K562 (cell line): Measurements from ENCODE around the gene MAPKAPK2. TPM values are rescaled to one million over a fixed set of nuclear protein-coding genes. Genes with fewer than 3 reads are reported as not detected.
A peak's percentile ranks its signal among the peaks of the same experiment; 100 is the strongest.

Experiments used
- ATF1 ChIP-seq, 2 experiments: fragments of 450-650 bp in 1 of 2; IDR thresholded peaks; 2 replicates each; pipeline ENCODE4 v1.6.1; 2016; ENCODE audit warnings: missing compliant biosample characterization in 1 of 2, missing genetic modification characterization in 1 of 2
- BRF1 ChIP-seq: IDR thresholded peaks from 3 replicates; pipeline ENCODE4 v1.6.1; 2011; ENCODE audit warnings: borderline replicate concordance, mild to moderate bottlenecking; ENCODE audit not compliant: insufficient read length; ENCODE audit errors: extremely low read depth
- KHSRP ChIP-seq: fragments of 450-650 bp; IDR thresholded peaks from 2 replicates; pipeline ENCODE4 v1.6.1; 2017
- MIER1 ChIP-seq: fragments of 450-650 bp; IDR thresholded peaks from 2 replicates; pipeline ENCODE4 v1.6.1; 2016; ENCODE audit warnings: antibody characterized with exemption, mild to moderate bottlenecking, low read depth
- NCOA2 ChIP-seq, 2 experiments: fragments of 450-650 bp; IDR thresholded peaks; 2 replicates each; pipeline ENCODE4 v1.6.1; 2018; ENCODE audit warnings: mild to moderate bottlenecking in 2 of 2, moderate library complexity in 1 of 2; ENCODE audit not compliant: partially characterized antibody in 2 of 2
- NFE2L1 ChIP-seq: fragments of 450-650 bp; IDR thresholded peaks from 2 replicates; pipeline ENCODE4 v1.6.1; 2016; ENCODE audit warnings: missing genetic modification characterization, low read depth, mild to moderate bottlenecking, missing compliant biosample characterization, moderate library complexity, borderline replicate concordance
- RBM22 ChIP-seq: fragments of 200-400 bp; formaldehyde crosslinking; IDR thresholded peaks from 2 replicates; pipeline ENCODE4 v1.6.1; 2018; ENCODE audit warnings: low read length, low read depth; ENCODE audit not compliant: poor library complexity, severe bottlenecking
- ZBTB8A ChIP-seq: fragments of 450-650 bp; IDR thresholded peaks from 2 replicates; pipeline ENCODE4 v1.6.1; 2018; ENCODE audit warnings: mild to moderate bottlenecking, moderate library complexity; ENCODE audit not compliant: partially characterized antibody
- ZNF12 ChIP-seq: sonication (generic); formaldehyde crosslinking; IDR thresholded peaks from 2 replicates; pipeline ENCODE4 v1.4.0; 2020; ENCODE audit warnings: mild to moderate bottlenecking, missing genetic modification reagents
- ZNF143 ChIP-seq: sonication (generic); formaldehyde crosslinking; IDR thresholded peaks from 2 replicates; pipeline ENCODE4 v1.9.0; 2022; ENCODE audit warnings: mild to moderate bottlenecking, missing genetic modification reagents
- ZNF274 ChIP-seq: IDR thresholded peaks from 2 replicates; pipeline ENCODE4 v1.6.1; 2011; ENCODE audit warnings: low read depth, mild to moderate bottlenecking, low read length, moderate library complexity, borderline replicate concordance
- ZNF282 ChIP-seq: sonication (generic); formaldehyde crosslinking; IDR thresholded peaks from 2 replicates; pipeline ENCODE4 v1.8.1; 2023; ENCODE audit warnings: missing genetic modification reagents
- ZNF408 ChIP-seq: fragments of 250-450 bp; sonication (Bioruptor Pico); IDR thresholded peaks from 2 replicates; pipeline ENCODE4 v1.4.0; 2020; ENCODE audit warnings: low read depth, mild to moderate bottlenecking, moderate library complexity
- ZNF668 ChIP-seq: fragments of 250-450 bp; sonication (Bioruptor Pico); IDR thresholded peaks from 2 replicates; pipeline ENCODE4 v1.8.0; 2022; ENCODE audit warnings: mild to moderate bottlenecking, inconsistent platforms
- ZNF77 ChIP-seq: fragments of 250-450 bp; sonication (Bioruptor Pico); IDR thresholded peaks from 2 replicates; pipeline ENCODE4 v1.5.0; 2020
- polyA plus RNA-seq, 8 experiments: library from polyadenylated mRNA; depleted of rRNA in 4 of 8; stranded (reverse) in 5 of 8; unstranded in 3 of 8; fragments of >200 nt; fragmentation: Nextera tagmentation in 2 of 8; fragmentation: Illumina TruSeq in 1 of 8; extraction: Ambion mirVana in 2 of 8; extraction: Trizol in 1 of 8; gene quantifications; 2 replicates each; pipeline versions ENCODE4 v1.2.1 to v1.2.3, GENCODE V29; 2011 to 2014; ENCODE audit warnings: inconsistent platforms in 1 of 8, missing spikeins in 1 of 8
- total RNA-seq, 7 experiments: library from RNA; depleted of rRNA in 6 of 7; stranded (reverse); fragments of >200 nt in 6 of 7; fragmentation: Illumina TruSeq in 2 of 7; extraction: Trizol in 2 of 7; gene quantifications; 2 replicates each; pipeline versions ENCODE4 v1.2.1 to v1.2.3, GENCODE V29; 2011 to 2021; ENCODE audit warnings: low replicate concordance in 1 of 7
- TF ChIP-seq, protein P1 (sequence below): sonication (generic); formaldehyde crosslinking; IDR thresholded peaks from 2 replicates; pipeline ENCODE4 v1.8.0; 2022; ENCODE audit warnings: missing genetic modification reagents, mild to moderate bottlenecking, borderline replicate concordance
- TF ChIP-seq, protein P2 (sequence below): fragments of 250-450 bp; sonication (Bioruptor Pico); IDR thresholded peaks from 2 replicates; pipeline ENCODE4 v1.5.0; 2022; ENCODE audit warnings: mild to moderate bottlenecking
- TF ChIP-seq, protein P3 (sequence below): sonication (generic); formaldehyde crosslinking; IDR thresholded peaks from 2 replicates; pipeline ENCODE4 v1.4.0; 2020; ENCODE audit warnings: mild to moderate bottlenecking, missing genetic modification reagents
- TF ChIP-seq, protein P4 (sequence below): fragments of 250-450 bp; sonication (Bioruptor Pico); IDR thresholded peaks from 2 replicates; pipeline ENCODE4 v1.8.0; 2021; ENCODE audit warnings: moderate library complexity, mild to moderate bottlenecking, inconsistent platforms

The MAPKAPK2 gene
- total and polyA plus RNA-seq, 9 of the 15 experiments (the other 6 are each of a cell fraction or from before 2014, with no cell fraction given): 0.63 to 94.2 (median 52.1) TPM

DNA sequence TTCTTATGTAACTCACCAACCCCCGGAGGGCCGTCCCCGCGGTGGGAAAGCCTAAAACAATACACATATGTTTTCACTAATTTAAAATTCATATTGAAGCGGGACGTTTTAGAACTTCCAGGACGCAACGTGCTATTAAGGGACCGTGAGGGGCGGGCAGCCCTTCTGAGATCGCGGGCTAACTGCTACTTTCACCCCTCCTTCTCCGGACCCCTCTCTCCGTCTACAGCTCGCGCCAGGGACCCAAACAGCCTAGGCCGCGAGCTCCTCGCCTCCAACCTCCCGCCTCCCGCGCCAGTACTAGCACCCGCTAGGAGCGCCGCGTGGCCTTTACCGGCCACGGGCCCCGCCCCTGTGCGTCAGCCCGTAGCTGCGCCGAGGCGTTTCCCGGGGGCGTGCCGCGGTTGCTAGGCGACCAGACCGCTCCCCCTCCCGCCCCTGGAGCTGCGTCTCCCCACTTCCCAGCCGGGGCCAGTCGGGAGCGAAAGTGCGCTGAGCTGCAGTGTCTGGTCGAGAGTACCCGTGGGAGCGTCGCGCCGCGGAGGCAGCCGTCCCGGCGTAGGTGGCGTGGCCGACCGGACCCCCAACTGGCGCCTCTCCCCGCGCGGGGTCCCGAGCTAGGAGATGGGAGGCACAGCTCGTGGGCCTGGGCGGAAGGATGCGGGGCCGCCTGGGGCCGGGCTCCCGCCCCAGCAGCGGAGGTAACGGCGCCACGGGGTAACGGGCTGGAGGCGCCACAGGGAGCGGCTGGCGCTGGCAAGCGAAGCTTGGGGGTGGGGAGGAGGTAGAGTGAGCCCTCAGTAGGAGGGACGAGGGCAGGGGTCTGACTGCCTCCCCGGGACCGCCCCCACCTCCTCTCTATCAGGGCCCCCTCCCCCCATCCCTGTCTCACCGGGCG lies 49.4 kb upstream of the MAPKAPK2 start, which contains the start of gene DYRK3 (continued):
- TF ChIP-seq, protein P1, sequence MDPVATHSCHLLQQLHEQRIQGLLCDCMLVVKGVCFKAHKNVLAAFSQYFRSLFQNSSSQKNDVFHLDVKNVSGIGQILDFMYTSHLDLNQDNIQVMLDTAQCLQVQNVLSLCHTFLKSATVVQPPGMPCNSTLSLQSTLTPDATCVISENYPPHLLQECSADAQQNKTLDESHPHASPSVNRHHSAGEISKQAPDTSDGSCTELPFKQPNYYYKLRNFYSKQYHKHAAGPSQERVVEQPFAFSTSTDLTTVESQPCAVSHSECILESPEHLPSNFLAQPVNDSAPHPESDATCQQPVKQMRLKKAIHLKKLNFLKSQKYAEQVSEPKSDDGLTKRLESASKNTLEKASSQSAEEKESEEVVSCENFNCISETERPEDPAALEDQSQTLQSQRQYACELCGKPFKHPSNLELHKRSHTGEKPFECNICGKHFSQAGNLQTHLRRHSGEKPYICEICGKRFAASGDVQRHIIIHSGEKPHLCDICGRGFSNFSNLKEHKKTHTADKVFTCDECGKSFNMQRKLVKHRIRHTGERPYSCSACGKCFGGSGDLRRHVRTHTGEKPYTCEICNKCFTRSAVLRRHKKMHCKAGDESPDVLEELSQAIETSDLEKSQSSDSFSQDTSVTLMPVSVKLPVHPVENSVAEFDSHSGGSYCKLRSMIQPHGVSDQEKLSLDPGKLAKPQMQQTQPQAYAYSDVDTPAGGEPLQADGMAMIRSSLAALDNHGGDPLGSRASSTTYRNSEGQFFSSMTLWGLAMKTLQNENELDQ (CRISPR knock-in tag): no peak
- TF ChIP-seq ZNF408 (CRISPR knock-in tag): no peak
- TF ChIP-seq NCOA2 (IDR thresholded peaks at IDR 0.05; ENCODE audit: partially characterized antibody in 2 of 2): no peak
- TF ChIP-seq ZNF77: no peak
- TF ChIP-seq NFE2L1: no peak
- TF ChIP-seq BRF1: no peak
- TF ChIP-seq ATF1 (CRISPR knock-in tag; IDR thresholded peaks at IDR 0.05): no peak
- peak; percentile 91 for TF ChIP-seq ATF1 (tag; IDR thresholded peaks at IDR 0.05)
- TF ChIP-seq, protein P2, sequence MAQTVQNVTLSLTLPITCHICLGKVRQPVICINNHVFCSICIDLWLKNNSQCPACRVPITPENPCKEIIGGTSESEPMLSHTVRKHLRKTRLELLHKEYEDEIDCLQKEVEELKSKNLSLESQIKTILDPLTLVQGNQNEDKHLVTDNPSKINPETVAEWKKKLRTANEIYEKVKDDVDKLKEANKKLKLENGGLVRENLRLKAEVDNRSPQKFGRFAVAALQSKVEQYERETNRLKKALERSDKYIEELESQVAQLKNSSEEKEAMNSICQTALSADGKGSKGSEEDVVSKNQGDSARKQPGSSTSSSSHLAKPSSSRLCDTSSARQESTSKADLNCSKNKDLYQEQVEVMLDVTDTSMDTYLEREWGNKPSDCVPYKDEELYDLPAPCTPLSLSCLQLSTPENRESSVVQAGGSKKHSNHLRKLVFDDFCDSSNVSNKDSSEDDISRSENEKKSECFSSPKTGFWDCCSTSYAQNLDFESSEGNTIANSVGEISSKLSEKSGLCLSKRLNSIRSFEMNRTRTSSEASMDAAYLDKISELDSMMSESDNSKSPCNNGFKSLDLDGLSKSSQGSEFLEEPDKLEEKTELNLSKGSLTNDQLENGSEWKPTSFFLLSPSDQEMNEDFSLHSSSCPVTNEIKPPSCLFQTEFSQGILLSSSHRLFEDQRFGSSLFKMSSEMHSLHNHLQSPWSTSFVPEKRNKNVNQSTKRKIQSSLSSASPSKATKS (CRISPR knock-in tag): no peak
- peak; percentile 52; the same call in 1 of the 2 replicates for TF ChIP-seq ZNF12 (CRISPR knock-in tag)
- TF ChIP-seq RBM22: peak; percentile 95
- no peak for TF ChIP-seq MIER1
- peak; percentile 17; the same call in 1 of the 2 replicates for TF ChIP-seq ZNF274
- no peak for TF ChIP-seq KHSRP
- TF ChIP-seq ZNF282 (CRISPR knock-in tag): no peak
- peak; percentile 48; the same call in 1 of the 2 replicates for TF ChIP-seq ZNF143 (CRISPR knock-in tag)
- TF ChIP-seq, protein P3, sequence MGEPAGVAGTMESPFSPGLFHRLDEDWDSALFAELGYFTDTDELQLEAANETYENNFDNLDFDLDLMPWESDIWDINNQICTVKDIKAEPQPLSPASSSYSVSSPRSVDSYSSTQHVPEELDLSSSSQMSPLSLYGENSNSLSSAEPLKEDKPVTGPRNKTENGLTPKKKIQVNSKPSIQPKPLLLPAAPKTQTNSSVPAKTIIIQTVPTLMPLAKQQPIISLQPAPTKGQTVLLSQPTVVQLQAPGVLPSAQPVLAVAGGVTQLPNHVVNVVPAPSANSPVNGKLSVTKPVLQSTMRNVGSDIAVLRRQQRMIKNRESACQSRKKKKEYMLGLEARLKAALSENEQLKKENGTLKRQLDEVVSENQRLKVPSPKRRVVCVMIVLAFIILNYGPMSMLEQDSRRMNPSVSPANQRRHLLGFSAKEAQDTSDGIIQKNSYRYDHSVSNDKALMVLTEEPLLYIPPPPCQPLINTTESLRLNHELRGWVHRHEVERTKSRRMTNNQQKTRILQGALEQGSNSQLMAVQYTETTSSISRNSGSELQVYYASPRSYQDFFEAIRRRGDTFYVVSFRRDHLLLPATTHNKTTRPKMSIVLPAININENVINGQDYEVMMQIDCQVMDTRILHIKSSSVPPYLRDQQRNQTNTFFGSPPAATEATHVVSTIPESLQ (CRISPR knock-in tag): peak; percentile 99
- TF ChIP-seq, protein P4, sequence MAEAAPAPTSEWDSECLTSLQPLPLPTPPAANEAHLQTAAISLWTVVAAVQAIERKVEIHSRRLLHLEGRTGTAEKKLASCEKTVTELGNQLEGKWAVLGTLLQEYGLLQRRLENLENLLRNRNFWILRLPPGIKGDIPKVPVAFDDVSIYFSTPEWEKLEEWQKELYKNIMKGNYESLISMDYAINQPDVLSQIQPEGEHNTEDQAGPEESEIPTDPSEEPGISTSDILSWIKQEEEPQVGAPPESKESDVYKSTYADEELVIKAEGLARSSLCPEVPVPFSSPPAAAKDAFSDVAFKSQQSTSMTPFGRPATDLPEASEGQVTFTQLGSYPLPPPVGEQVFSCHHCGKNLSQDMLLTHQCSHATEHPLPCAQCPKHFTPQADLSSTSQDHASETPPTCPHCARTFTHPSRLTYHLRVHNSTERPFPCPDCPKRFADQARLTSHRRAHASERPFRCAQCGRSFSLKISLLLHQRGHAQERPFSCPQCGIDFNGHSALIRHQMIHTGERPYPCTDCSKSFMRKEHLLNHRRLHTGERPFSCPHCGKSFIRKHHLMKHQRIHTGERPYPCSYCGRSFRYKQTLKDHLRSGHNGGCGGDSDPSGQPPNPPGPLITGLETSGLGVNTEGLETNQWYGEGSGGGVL: no peak
- TF ChIP-seq ZNF668 (CRISPR knock-in tag): no peak
- no peak for TF ChIP-seq ZBTB8A
